Progenitor cell of endocrine pancreas (in vitro differentiated cells): ENCODE results near the gene MAPK9. TPM values are rescaled to one million over a fixed set of nuclear protein-coding genes. Genes with fewer than 3 reads are reported as not detected.
A peak's percentile ranks its signal among the peaks of the same experiment; 100 is the strongest.

ENCODE experiments used
- DNase-seq: peaks from one replicate; pipeline ENCODE4 v3.0.0; 2021; ENCODE audit warnings: low spot score; ENCODE audit not compliant: unreplicated experiment
- H3K27ac Mint-ChIP-seq: 2 replicates; pipeline ENCODE4 v1.8.0; 2021; ENCODE audit warnings: mild to moderate bottlenecking, moderate library complexity, mixed read lengths
- H3K27me3 Mint-ChIP-seq: 2 replicates; pipeline ENCODE4 v1.8.0; 2021; ENCODE audit warnings: mixed read lengths
- H3K36me3 Mint-ChIP-seq: 2 replicates; pipeline ENCODE4 v1.8.0; 2022; ENCODE audit warnings: mixed read lengths; ENCODE audit not compliant: insufficient read depth
- H3K4me1 Mint-ChIP-seq: 2 replicates; pipeline ENCODE4 v1.8.0; 2021; ENCODE audit warnings: low read depth, mixed read lengths
- H3K4me3 Mint-ChIP-seq: 2 replicates; pipeline ENCODE4 v1.8.0; 2021; ENCODE audit warnings: low read depth, mild to moderate bottlenecking, moderate library complexity, mixed read lengths
- H3K9me3 Mint-ChIP-seq: 2 replicates; pipeline ENCODE4 v1.8.0; 2021; ENCODE audit warnings: low read depth, mixed read lengths
- total RNA-seq: library from RNA; stranded (reverse); gene quantifications from 2 replicates; pipeline ENCODE4 v1.2.1, GENCODE V29; 2021
- TF ChIP-seq, protein P1 (sequence below): fragments of 200-600 bp; sonication (generic); IDR thresholded peaks from one replicate; pipeline ENCODE4 v1.5.0; 2021; ENCODE audit warnings: antibody characterized with exemption, mild to moderate bottlenecking; ENCODE audit not compliant: unreplicated experiment

Gene MAPK9
- total RNA-seq, 1 donor from 2014 or later = 51.2 TPM

DNA sequence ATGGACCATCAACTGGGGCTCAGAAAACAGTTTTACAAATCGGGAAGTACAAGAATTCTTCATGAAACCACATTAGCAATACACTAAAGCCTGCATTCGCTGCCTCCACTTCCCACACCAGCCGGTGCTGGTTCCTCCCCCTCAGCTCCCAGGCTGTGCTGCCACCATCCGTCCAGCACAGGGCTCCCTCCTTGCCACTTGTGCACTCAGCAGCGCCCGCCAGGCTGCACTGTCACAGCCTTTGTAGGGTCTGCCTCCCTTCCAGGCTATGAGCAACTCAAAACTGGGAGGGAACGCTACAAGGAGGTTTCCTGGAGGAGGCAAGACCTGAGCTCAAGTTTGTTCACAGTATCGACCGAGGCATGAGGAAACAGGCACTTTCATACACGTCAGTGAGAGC is 7.7 kb downstream of the MAPK9 start:
- H3K27me3 Mint-ChIP-seq = no peaks in the 10 kb centered on the region
- TF ChIP-seq, protein P1, sequence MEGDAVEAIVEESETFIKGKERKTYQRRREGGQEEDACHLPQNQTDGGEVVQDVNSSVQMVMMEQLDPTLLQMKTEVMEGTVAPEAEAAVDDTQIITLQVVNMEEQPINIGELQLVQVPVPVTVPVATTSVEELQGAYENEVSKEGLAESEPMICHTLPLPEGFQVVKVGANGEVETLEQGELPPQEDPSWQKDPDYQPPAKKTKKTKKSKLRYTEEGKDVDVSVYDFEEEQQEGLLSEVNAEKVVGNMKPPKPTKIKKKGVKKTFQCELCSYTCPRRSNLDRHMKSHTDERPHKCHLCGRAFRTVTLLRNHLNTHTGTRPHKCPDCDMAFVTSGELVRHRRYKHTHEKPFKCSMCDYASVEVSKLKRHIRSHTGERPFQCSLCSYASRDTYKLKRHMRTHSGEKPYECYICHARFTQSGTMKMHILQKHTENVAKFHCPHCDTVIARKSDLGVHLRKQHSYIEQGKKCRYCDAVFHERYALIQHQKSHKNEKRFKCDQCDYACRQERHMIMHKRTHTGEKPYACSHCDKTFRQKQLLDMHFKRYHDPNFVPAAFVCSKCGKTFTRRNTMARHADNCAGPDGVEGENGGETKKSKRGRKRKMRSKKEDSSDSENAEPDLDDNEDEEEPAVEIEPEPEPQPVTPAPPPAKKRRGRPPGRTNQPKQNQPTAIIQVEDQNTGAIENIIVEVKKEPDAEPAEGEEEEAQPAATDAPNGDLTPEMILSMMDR = no peak
- H3K4me1 Mint-ChIP-seq = peaks cover 19% of the 10 kb centered on the region
- H3K36me3 Mint-ChIP-seq = peaks cover 27% of the 10 kb centered on the region
- no peak overlapping the region for H3K27ac Mint-ChIP-seq
- no peaks in the 10 kb centered on the region for H3K9me3 Mint-ChIP-seq
- H3K4me3 Mint-ChIP-seq = no peak overlapping the region
- DNase-seq = no peak

DNA sequence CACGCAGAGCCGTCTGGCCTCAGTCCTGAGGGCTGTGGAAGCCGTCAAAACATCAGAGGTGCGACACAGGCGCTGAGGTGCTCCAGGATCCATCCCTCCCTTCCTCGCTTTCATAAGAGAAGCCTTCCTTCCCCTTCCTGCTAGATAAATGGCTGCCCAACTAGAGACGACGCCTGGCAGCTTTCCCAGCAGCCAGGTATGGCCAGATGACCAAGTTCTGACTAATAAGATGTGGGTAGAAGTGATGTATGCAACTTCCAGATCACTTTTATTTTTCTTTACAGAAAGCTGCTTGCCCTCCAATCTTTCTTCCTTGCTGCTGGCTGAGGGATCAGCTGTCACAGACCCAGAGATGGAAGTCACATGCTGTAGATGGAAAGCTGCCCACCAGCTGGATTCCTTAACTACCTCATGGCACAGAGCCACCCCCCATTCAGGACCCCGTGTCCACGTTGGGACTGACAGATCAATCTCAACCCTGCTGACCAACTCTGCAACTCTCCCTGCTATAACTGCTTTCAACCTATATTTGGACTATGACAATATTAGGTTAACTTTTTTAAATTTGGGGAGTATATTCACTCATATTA is 8.8 kb downstream of the MAPK9 start:
- Mint-ChIP-seq H3K27ac (no peak overlapping the region), H3K36me3 (peaks cover 31% of the 10 kb centered on the region)

DNA sequence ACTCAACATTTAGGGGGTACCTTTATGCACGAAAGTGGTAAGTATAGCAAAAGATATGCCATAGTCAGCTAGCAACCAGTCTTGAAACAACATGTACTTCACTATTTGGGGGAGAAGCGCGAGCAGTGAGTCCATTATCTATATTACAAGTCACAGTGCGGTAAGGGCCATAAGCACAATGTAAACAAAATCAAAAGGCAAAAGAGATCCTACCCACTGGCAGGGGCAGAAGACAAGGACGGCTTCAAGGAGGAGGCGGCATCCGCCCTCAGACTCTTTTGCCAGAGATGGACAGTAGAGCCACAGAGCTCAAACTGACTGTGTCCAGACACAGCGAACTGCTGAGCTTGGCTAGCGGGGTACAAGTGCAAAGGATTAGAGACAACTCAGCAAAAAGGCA is 9.6 kb downstream of the MAPK9 start:
- Mint-ChIP-seq H3K36me3 (peaks cover 40% of the 10 kb centered on the region), H3K4me1 (peaks cover 6% of the 10 kb centered on the region), H3K27me3 (no peaks in the 10 kb centered on the region), H3K4me3 (no peak overlapping the region), H3K9me3 (peaks cover 2% of the 10 kb centered on the region), H3K27ac (no peak overlapping the region)
- no peak for DNase-seq
- TF ChIP-seq, protein P1 = no peak

More for the DNA sequence above, 8.8 kb downstream of the MAPK9 start:
- H3K9me3 Mint-ChIP-seq = no peaks in the 10 kb centered on the region
- H3K27me3 Mint-ChIP-seq = no peaks in the 10 kb centered on the region
- H3K4me1 Mint-ChIP-seq = peaks cover 13% of the 10 kb centered on the region
- TF ChIP-seq, protein P1 = no peak
- no peak for DNase-seq
- no peak overlapping the region for H3K4me3 Mint-ChIP-seq

DNA sequence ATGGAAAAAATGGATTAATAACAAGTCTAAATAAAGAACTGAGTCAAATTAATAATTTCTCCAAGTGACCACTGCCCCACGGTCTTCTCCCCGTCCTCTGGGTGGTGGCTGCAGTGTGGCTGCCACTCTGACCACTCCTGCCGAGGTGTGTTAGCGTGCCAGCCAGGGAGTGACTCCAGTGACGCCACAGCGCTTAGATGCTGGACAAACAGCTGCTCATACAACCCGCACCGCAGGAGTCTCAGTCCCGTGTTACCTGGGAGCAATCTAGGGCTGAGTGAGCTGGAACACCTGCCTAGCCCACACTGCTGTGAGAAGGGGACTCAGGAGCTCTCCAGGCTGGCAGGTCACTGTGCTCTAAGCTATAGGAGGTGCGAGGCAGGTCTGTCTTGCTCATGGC is 10.2 kb downstream of the MAPK9 start:
- Mint-ChIP-seq H3K27me3 (no peaks in the 10 kb centered on the region), H3K9me3 (peaks cover 6% of the 10 kb centered on the region), H3K4me1 (peaks cover 2% of the 10 kb centered on the region), H3K4me3 (no peak overlapping the region), H3K36me3 (peaks cover 42% of the 10 kb centered on the region), H3K27ac (peak overlapping the region; percentile 59)
- no peak for DNase-seq
- TF ChIP-seq, protein P1 = no peak

DNA sequence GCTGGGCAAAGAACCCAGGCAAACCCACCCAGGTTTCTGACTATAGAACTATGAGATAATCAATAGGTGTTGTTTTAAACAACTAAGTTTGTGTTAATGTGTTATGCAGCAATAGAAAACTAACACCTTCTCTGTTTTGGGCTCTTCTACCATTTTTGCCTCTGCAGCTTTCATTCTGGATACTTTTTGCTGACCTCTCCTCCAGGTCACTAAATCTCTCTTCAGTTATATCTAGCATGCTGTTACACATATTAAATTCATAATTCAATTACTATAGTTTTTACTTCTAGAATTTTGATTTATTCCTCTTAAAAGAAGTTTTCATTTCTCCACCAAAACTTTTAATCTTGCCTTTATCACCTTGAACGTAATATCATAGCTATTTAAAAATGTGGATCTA is 17.2 kb downstream of the MAPK9 start:
- no peak for DNase-seq
- TF ChIP-seq, protein P1 = no peak
- H3K4me3 Mint-ChIP-seq = no peak overlapping the region
- H3K27me3 Mint-ChIP-seq = no peaks in the 10 kb centered on the region
- peaks cover 40% of the 10 kb centered on the region for H3K9me3 Mint-ChIP-seq
- H3K36me3 Mint-ChIP-seq = peaks cover 77% of the 10 kb centered on the region
- H3K27ac Mint-ChIP-seq = no peak overlapping the region
- H3K4me1 Mint-ChIP-seq = no peaks in the 10 kb centered on the region
